ENCODE results near the gene MRPL58.
A peak's percentile ranks its signal among the peaks of the same experiment; 100 is the strongest.
"Not testable (repeated sequence)": the region's sequence is repeated elsewhere in the genome, so short reads cannot be mapped to it uniquely, and the experiment has no call there.

The MRPL58 gene

GRCh38 chr17:75019710-75020109 is 7.2 kb downstream of the MRPL58 start:
- no peak for DNase-seq

DNA sequence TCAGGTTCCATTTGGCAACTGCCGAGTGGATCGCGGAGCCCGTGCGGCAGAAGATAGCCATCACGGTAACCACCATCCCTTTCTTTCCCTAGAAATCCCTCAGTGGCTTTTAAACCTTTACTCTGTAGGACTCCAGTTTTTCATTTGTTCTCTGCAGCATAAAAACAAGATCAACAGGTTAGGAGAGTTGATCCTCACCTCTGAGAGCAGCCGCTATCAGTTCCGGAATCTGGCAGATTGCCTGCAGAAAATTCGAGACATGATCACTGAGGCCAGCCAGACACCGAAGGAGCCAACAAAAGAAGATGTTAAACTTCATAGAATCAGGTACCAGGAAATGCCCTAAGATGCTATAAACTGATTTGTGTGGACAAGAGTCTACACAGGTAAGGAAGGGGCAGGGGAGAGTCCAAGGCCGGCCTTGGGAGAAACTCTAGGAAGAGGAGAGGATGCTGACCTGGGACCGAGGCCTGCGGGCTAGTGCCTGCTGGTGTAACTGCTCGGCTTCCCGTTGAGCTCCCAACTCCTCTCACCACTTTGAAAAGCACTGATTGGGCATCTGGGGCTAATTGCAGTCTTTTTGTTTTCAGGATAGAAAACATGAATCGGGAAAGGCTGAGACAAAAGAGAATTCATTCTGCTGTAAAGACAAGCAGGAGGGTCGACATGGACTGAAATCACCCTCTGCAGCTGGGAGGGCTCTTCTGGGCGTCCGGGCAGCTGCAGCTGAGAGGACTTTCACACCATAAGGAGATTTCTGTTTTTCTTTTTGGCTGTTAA is 8.1 kb downstream of the MRPL58 start:
- no peak for DNase-seq

DNA sequence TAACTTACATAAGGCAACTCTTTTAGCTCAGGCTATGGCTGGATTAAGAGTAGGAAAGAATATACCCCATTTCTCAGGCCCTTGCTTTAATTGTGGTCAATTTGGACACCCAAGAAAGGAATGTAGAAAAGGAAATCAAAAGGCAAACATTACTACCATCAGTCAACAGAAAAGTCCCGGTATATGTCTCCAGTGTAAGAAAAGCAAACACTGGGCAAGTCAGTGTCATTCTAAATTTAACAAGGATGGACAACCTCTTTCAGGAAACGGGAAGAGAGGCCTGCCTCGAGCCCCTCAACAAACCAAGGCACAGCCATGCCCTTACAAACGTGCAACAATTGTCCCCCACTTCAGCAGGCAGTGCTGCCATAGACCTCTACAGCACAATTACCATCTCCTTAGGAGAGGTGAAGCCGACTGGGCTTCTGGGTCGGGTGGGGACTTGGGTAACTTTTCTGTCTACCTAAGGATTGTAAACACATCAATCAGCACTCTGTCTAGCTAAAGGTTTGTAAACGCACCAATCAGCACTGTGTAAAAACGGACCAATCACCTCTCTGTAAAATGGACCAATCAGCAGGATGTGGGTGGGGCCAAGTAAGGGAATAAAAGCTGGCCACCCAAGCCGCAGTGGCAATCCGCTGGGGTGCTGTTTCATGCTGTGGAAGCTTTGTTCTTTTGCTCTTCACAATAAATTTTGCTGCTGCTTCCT is 12.4 kb downstream of the MRPL58 start:
- peak; percentile 51 for DNase-seq

GRCh38 chr17:75025398-75025734 is 12.9 kb downstream of the MRPL58 start:
- not testable (repeated sequence) for DNase-seq

DNA sequence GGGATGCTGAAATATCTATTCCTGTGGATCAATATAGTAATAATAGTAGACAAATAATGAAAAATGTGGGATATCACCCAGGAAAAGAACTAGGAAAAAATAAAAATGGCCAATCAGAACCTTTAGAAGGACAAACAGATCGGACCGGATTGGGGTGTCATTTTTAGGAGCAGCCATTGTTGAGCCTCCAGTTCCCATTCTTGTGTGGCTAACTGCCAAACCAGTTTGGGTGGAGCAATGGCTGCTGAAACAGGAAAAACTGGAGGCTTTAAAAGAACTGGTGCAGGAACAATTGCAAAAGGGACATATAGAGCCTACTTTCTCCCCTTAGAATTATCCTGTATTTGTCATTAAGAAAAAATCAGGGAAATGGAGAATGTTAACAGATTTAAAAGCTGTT is 14.2 kb downstream of the MRPL58 start:
- DNase-seq: not testable (repeated sequence)

DNA sequence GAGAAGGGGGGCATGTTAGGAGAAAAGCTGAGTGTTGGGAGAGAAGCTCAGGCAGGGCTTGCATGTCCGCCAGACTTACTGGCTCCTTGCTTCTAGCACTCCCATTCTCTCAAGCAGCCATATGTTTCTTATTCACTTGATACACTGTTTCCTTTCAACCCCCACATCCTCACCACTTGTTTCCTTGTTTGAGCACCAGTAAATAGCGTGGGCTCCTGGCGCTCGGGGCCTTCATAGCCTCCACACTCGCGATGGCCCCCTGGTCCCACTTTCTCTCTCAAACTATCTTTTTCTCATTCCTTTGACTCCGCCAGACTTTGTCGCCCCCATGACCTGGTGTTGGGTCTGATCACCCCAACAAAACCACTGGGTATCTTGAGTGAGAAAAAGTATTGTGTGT is 17.7 kb downstream of the MRPL58 start:
- DNase-seq: no peak

- DNase-seq: peak; percentile 57
Observed at GRCh38 chr17:75031972-75032719, 19.7 kb downstream of the MRPL58 start.

- no peak for DNase-seq
Observed at GRCh38 chr17:75032720-75033280, 20.3 kb downstream of the MRPL58 start.

DNA sequence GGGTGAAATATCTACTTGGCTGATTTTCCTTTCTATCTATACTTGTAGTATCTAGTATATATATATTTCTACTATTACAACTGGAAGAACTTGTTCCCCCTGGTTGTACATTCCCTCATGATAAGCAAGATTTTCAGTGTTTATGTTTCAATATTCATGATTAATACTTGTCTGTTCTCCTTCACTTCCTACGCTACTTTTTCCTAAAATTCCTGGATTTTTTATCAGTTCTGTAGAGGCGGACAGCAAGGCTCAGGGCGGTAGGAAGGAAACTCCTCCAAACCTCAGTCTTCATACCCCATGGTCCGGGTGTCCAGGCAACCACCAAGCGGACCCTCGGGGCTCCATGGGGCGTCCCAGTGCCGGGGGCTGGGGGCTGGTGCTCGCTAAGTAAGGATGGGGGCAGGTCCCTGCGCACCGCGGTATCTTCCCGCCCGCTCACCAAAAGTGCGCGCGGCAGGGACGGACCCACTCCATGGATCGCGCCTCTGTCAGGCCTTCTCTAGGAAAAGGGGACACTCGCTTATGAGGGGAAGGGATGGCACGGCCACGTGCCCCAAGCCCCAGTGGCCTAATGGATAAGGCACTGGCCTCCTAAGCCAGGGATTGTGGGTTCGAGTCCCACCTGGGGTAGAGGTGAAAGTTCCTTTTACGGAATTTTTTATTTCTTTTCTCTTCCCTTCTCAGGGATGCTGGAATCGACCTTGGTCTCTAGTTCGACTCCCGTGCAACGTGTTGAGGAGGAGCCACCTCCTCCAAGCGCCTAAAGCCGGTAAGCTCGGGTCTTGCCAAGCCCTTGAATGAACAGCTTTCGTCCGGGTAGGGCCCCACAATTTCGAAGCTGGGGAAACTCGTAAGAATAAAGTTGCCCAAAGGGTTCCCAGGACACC is 21.1 kb downstream of the MRPL58 start:
- DNase-seq: peak; percentile 97

GRCh38 chr17:75034236-75034908 is 21.9 kb downstream of the MRPL58 start:
- DNase-seq: peak; percentile 93

- DNase-seq: peak; percentile 48
Observed at GRCh38 chr17:75036643-75037268, 24.3 kb downstream of the MRPL58 start.

DNA sequence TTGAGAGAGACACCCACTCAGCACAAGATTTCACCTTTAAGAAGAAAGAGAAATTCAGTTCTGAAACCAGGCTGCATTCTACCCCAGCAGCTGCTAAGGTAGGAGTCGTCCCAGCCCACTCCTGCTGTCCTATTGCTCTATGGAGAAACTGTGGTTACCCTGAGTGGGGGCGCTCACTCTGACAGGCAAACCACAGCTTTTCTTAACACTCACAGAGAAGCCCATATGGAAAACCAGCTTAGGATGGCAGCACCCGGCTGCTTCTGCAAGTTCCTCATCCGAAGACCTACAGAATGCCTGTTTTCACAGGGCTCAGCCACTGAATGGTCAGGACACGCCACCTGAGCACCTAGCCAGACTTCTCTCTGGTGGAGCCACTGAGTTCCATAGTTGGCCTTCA is 26.8 kb downstream of the MRPL58 start:
- DNase-seq: no peak

GRCh38 chr17:75041656-75042280 is 29.3 kb downstream of the MRPL58 start:
- DNase-seq: no peak

DNA sequence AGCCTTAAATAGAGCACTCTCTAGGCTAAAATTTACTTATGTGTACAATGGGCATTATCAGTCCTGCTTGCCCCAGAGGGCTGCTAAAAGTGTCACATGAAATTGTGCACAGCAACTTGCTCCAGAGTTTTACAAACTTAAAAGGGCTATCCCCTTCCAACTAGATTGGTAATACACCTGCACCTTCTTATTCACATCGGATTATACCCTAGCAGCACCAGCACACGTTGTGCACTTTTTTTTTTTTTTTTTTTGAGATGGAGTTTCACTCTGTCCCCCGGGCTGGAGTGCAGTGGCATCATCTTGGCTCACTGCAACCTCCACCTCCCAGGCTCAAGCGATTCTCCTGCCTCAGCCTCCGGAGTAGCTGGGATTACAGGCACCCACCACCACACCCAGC is 31.3 kb downstream of the MRPL58 start:
- not testable (repeated sequence) for DNase-seq

DNA sequence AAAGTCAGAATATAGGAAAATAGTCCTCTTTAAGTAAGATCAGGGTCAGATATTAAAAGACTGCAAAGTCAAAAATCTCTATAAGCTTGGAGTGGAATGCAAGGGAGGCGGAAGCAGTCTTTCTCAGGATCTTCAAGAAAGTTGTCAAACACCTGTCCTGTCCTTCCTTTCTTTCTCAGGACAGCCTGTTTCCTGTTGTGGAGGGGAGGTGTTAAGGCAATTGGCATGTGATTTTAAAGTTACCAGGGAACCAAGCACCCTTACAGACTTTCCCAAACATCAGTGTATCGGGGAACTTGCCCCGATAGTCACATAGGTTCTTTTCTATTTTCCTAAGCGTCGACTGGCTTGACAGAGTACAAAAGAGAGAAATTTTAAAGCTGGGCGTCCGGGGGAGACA is 32.2 kb downstream of the MRPL58 start:
- DNase-seq: no peak

DNA sequence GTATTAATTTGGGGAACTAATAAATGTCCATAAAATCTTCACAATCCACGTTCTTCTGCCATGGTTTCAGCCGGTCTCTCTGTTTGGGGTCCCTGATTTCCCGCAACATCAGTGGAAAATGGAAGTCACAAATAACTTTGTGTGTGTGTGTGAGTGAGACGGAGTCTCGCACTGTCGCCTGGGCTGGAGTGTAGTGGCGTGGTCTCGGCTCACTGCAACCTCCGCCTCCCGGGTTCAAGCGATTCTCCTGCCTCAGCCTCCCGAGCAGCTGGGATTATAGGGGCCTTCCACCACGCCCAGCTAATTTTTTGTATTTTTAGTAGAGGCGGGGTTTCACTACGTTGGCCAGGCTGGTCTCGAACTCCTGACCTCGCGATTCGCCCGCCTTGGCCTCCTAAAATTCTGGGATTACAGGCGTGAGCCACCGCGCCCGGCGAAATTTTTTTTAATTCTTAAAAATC is 33.5 kb downstream of the MRPL58 start:
- DNase-seq: not testable (repeated sequence)

- peak; percentile 93 for DNase-seq
Observed at GRCh38 chr17:75046407-75047289, 34.2 kb downstream of the MRPL58 start, which contains the start of the genes ATP5PD and KCTD2. ATP5PD (minus strand) TSS chr17:75046969; CDS start chr17:75042650, 4,319 bp downstream. KCTD2 (plus strand) TSS chr17:75047225; CDS start chr17:75047251, 26 bp downstream.

GRCh38 chr17:75047398-75048098 is 35.1 kb downstream of the MRPL58 start:
- DNase-seq: peak; percentile 42

Measured in activated CD4-positive, CD25-positive, alpha-beta regulatory T cell treated with anti-CD3 and anti-CD28 coated beads, Interleukin-2, amount 50 U/mL, for 72 hours (primary cell).